K562 (cell line): ENCODE measurements around the gene TOR1A.

ENCODE experiments used
- CTCF ChIP-seq, 3 experiments: IDR thresholded peaks in 2 of 3; conservative IDR thresholded peaks in 1 of 3; 2 replicates each; pipeline ENCODE4 v1.5.1; 2011 to 2012; ENCODE audit warnings: low read length in 3 of 3, mild to moderate bottlenecking in 3 of 3, control low read depth in 2 of 3, improper control_type of control experiment in 1 of 3, inconsistent platforms in 1 of 3, low read depth in 1 of 3, mixed read lengths in 1 of 3, moderate library complexity in 1 of 3; ENCODE audit not compliant: insufficient read depth in 2 of 3
- EZH2 ChIP-seq: IDR thresholded peaks from 2 replicates; pipeline ENCODE4 v1.6.1; 2012; ENCODE audit warnings: low read depth, mild to moderate bottlenecking, inconsistent platforms, low read length, borderline replicate concordance
- FOXA1 ChIP-seq: fragments of 450-650 bp; IDR thresholded peaks from 2 replicates; pipeline ENCODE4 v1.6.1; 2016; ENCODE audit warnings: mild to moderate bottlenecking, borderline replicate concordance
- MEF2D ChIP-seq: conservative IDR thresholded peaks from 2 replicates; pipeline ENCODE4 v1.6.1; 2016; ENCODE audit warnings: low read depth, missing genetic modification characterization, missing compliant biosample characterization
- POLR2A ChIP-seq: fragments of 450-650 bp; conservative IDR thresholded peaks from 2 replicates; pipeline ENCODE4 v1.6.1; 2016
- RBM39 ChIP-seq: fragments of 200-400 bp; formaldehyde crosslinking; optimal IDR thresholded peaks from 2 replicates; pipeline ENCODE3; 2018; ENCODE audit warnings: low read depth, low read length
- SMARCA4 ChIP-seq: fragments of 450-650 bp; IDR thresholded peaks from 2 replicates; pipeline ENCODE4 v1.6.1; 2016
- TCF7 ChIP-seq: sonication (generic); IDR thresholded peaks from 2 replicates; pipeline ENCODE4 v1.6.1; 2016; ENCODE audit warnings: antibody characterized with exemption, borderline replicate concordance
- TF ChIP-seq, protein P1 (sequence below), 3 experiments: fragments of 200-800 bp in 1 of 3; fragments of 250-450 bp in 1 of 3; fragments of 450-650 bp in 1 of 3; sonication (Bioruptor Pico) in 1 of 3; sonication (Bioruptor generic) in 1 of 3; formaldehyde crosslinking in 1 of 3; IDR thresholded peaks; 2 replicates each; pipeline versions ENCODE4 v1.6.1 to v1.8.0; 2016 to 2022; ENCODE audit warnings: mild to moderate bottlenecking in 2 of 3, missing genetic modification characterization in 2 of 3, missing compliant biosample characterization in 1 of 3, moderate library complexity in 1 of 3
- TF ChIP-seq, protein P2 (sequence below): sonication (generic); formaldehyde crosslinking; IDR thresholded peaks from 2 replicates; pipeline ENCODE4 v1.5.0; 2020; ENCODE audit warnings: missing genetic modification reagents
- TF ChIP-seq, protein P3 (sequence below): fragments of 250-450 bp; sonication (Bioruptor Pico); IDR thresholded peaks from 2 replicates; pipeline ENCODE4 v1.5.0; 2022; ENCODE audit warnings: mild to moderate bottlenecking
- TF ChIP-seq, protein P4 (sequence below): sonication (generic); formaldehyde crosslinking; IDR thresholded peaks from 2 replicates; pipeline ENCODE4 v1.8.0; 2023; ENCODE audit warnings: missing genetic modification reagents, mild to moderate bottlenecking, borderline replicate concordance
- TF ChIP-seq, protein P5 (sequence below): sonication (generic); formaldehyde crosslinking; IDR thresholded peaks from 2 replicates; pipeline ENCODE4 v1.9.0; 2022; ENCODE audit warnings: mild to moderate bottlenecking, missing genetic modification reagents

- TF ChIP-seq, protein P1, sequence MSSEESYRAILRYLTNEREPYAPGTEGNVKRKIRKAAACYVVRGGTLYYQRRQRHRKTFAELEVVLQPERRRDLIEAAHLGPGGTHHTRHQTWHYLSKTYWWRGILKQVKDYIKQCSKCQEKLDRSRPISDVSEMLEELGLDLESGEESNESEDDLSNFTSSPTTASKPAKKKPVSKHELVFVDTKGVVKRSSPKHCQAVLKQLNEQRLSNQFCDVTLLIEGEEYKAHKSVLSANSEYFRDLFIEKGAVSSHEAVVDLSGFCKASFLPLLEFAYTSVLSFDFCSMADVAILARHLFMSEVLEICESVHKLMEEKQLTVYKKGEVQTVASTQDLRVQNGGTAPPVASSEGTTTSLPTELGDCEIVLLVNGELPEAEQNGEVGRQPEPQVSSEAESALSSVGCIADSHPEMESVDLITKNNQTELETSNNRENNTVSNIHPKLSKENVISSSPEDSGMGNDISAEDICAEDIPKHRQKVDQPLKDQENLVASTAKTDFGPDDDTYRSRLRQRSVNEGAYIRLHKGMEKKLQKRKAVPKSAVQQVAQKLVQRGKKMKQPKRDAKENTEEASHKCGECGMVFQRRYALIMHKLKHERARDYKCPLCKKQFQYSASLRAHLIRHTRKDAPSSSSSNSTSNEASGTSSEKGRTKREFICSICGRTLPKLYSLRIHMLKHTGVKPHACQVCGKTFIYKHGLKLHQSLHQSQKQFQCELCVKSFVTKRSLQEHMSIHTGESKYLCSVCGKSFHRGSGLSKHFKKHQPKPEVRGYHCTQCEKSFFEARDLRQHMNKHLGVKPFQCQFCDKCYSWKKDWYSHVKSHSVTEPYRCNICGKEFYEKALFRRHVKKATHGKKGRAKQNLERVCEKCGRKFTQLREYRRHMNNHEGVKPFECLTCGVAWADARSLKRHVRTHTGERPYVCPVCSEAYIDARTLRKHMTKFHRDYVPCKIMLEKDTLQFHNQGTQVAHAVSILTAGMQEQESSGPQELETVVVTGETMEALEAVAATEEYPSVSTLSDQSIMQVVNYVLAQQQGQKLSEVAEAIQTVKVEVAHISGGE (CRISPR knock-in tag; IDR thresholded peaks at IDR 0.05) = no peak
- TF ChIP-seq CTCF (IDR thresholded peaks at IDR 0.05 in 2 of 3, conservative IDR thresholded peaks at IDR 0.05 in 1 of 3; ENCODE audit: insufficient read depth in 2 of 3, low read depth in 1 of 3, low read length in 3 of 3) (no peak), RBM39 (no peak), POLR2A (no peak), FOXA1 (no peak), TCF7 (no peak), MEF2D (tag) (no peak), SMARCA4 (no peak), EZH2 (no peak)
- TF ChIP-seq, protein P2, sequence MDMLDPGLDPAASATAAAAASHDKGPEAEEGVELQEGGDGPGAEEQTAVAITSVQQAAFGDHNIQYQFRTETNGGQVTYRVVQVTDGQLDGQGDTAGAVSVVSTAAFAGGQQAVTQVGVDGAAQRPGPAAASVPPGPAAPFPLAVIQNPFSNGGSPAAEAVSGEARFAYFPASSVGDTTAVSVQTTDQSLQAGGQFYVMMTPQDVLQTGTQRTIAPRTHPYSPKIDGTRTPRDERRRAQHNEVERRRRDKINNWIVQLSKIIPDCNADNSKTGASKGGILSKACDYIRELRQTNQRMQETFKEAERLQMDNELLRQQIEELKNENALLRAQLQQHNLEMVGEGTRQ (CRISPR knock-in tag) = no peak
- TF ChIP-seq, protein P3, sequence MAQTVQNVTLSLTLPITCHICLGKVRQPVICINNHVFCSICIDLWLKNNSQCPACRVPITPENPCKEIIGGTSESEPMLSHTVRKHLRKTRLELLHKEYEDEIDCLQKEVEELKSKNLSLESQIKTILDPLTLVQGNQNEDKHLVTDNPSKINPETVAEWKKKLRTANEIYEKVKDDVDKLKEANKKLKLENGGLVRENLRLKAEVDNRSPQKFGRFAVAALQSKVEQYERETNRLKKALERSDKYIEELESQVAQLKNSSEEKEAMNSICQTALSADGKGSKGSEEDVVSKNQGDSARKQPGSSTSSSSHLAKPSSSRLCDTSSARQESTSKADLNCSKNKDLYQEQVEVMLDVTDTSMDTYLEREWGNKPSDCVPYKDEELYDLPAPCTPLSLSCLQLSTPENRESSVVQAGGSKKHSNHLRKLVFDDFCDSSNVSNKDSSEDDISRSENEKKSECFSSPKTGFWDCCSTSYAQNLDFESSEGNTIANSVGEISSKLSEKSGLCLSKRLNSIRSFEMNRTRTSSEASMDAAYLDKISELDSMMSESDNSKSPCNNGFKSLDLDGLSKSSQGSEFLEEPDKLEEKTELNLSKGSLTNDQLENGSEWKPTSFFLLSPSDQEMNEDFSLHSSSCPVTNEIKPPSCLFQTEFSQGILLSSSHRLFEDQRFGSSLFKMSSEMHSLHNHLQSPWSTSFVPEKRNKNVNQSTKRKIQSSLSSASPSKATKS (CRISPR knock-in tag) = no peak
- TF ChIP-seq, protein P4, sequence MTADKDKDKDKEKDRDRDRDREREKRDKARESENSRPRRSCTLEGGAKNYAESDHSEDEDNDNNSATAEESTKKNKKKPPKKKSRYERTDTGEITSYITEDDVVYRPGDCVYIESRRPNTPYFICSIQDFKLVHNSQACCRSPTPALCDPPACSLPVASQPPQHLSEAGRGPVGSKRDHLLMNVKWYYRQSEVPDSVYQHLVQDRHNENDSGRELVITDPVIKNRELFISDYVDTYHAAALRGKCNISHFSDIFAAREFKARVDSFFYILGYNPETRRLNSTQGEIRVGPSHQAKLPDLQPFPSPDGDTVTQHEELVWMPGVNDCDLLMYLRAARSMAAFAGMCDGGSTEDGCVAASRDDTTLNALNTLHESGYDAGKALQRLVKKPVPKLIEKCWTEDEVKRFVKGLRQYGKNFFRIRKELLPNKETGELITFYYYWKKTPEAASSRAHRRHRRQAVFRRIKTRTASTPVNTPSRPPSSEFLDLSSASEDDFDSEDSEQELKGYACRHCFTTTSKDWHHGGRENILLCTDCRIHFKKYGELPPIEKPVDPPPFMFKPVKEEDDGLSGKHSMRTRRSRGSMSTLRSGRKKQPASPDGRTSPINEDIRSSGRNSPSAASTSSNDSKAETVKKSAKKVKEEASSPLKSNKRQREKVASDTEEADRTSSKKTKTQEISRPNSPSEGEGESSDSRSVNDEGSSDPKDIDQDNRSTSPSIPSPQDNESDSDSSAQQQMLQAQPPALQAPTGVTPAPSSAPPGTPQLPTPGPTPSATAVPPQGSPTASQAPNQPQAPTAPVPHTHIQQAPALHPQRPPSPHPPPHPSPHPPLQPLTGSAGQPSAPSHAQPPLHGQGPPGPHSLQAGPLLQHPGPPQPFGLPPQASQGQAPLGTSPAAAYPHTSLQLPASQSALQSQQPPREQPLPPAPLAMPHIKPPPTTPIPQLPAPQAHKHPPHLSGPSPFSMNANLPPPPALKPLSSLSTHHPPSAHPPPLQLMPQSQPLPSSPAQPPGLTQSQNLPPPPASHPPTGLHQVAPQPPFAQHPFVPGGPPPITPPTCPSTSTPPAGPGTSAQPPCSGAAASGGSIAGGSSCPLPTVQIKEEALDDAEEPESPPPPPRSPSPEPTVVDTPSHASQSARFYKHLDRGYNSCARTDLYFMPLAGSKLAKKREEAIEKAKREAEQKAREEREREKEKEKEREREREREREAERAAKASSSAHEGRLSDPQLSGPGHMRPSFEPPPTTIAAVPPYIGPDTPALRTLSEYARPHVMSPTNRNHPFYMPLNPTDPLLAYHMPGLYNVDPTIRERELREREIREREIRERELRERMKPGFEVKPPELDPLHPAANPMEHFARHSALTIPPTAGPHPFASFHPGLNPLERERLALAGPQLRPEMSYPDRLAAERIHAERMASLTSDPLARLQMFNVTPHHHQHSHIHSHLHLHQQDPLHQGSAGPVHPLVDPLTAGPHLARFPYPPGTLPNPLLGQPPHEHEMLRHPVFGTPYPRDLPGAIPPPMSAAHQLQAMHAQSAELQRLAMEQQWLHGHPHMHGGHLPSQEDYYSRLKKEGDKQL = no peak
- TF ChIP-seq, protein P5, sequence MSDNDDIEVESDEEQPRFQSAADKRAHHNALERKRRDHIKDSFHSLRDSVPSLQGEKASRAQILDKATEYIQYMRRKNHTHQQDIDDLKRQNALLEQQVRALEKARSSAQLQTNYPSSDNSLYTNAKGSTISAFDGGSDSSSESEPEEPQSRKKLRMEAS (CRISPR knock-in tag) = no peak
Measured at GRCh38 chr9:129781981-129782380, 42.0 kb downstream of the TOR1A start.
